Umbilical cord (tissue), 2 donors: Measurements from ENCODE around the gene CYB5R3. TPM values are rescaled to one million over a fixed set of nuclear protein-coding genes. Genes with fewer than 3 reads are reported as not detected.
"Not testable (repeated sequence)": the region's sequence is repeated elsewhere in the genome, so short reads cannot be mapped to it uniquely, and the experiment has no call there.

Source experiments
- DNase-seq: peaks from one replicate; pipeline ENCODE4 v3.0.0-alpha.2; 2015; ENCODE audit warnings: low spot score
- total RNA-seq: library from RNA; depleted of rRNA; stranded (reverse); fragments of >200 nt; gene quantifications from one replicate; pipeline ENCODE4 v1.2.3, GENCODE V29; 2014; ENCODE audit warnings: low replicate concordance; ENCODE audit not compliant: insufficient read depth

CYB5R3 gene
- total RNA-seq, 1 donor from 2014 or later = 43.8 TPM

GRCh38 chr22:42624551-42625106 lies 24.6 kb downstream of the CYB5R3 start:
- no peak for DNase-seq

GRCh38 chr22:42623756-42624441 lies 25.3 kb downstream of the CYB5R3 start:
- no peak for DNase-seq

DNA sequence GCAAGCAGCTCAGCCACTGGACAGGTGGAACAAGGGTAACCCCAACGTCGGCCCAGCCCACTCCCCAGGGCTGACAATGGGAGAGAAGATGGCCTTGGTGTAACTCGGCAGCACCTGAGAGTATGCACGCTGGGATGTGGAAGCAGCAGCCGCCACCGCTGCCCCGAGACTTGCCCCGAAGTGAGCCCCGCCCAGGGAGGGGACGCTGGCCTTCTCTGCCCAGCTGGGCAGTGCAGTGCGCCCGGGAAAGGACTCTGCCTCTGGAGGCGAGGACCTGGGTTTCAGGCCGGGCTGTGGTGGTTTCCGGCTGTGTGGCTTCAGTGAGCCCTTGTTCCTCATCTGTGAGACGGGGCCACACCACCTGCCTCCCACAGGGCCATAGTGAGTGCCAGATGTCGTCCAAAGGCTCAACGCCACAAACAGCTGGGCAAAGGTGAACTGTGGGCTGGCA lies 25.9 kb downstream of the CYB5R3 start:
- DNase-seq = no peak

DNA sequence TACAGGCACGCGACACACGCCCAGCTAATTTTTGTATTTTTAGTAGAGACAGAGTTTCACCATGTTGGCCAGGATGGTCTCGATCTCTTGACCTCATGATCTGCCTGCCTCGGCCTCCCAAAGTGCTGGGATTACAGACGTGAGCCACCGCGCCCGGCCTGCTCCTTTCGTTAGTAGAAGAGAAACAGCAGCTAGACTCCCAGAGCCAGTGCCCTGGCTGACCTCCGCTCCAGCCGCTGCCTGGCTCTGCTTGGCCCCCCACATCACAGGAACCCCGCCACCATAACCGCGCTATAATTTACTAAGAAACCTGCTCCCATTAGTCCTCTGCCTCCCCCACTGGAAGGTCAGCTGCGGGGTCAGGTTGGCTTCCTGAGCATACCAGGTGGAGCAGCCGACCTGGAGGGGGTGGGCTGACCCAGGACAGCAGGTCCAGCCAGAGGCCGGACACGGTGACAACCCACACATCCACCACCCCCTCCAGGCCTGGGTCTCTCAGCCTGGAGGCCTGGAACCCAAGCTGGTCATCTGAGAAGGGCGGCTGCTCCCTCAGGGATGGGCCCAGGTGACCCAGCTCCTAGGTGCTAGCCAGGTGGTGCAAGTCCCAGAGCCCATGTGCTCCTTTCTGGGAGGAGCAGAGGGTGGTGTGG lies 27.0 kb downstream of the CYB5R3 start:
- DNase-seq = no peak

GRCh38 chr22:42621505-42622002 lies 27.6 kb downstream of the CYB5R3 start:
- DNase-seq = peak; percentile 63

DNA sequence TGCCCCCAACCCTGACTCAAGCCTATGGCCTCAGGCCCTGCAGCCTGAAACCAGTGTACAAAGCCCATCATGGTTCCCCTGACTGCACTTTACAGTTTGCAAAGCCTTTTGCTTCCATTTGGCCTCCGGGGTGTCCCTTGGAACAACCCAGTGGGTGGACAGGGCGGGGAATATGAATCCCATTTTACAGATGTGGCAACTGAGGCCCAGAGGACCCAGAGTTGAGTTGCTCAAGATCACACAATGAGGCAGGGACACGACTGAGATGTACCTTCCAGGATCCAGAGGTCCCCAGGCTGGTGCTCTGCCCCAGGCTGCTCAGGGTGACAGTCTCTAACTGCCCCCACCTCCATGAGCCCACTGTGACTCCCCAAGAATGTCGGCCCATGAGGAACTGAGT lies 29.1 kb downstream of the CYB5R3 start:
- no peak for DNase-seq

DNA sequence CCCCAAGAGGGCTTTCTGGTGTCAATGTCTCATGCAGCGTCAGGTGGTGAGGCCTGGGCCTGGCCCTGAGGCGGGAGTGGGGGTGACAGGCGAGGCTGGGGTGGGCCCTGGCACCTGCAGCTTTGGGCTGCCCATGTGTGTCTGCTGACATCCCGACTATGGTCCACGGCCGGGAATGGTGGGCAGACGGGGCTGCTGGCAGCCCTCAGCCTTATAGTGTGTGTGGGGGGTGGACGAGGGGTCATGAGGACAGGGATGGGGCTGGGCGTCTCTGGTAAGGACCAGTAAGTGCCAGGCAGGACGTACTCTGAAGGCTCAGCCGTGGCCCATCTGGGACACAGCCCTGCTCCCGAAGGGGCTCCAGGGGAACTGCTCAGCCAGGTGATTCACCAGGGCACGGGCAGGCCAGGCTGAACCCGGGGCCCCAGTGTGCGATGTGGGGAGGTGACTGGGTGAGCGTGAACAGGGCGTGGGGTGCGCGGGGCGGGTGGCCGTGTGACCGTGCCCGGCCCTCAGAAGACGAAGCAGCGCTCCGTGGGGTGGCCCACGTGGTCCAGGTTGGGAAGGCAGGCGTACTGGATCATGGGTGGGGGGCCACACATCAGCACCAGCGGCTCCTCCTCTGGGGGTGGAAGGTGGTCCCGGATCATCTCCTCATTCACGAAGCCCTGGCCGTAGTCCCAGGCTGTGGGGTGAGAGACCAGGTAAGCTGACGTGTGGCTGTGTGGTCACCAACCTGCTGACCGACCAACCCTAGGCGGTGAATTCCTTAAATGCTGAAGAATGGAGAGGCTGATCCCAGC lies 29.7 kb downstream of the CYB5R3 start:
- no peak for DNase-seq

DNA sequence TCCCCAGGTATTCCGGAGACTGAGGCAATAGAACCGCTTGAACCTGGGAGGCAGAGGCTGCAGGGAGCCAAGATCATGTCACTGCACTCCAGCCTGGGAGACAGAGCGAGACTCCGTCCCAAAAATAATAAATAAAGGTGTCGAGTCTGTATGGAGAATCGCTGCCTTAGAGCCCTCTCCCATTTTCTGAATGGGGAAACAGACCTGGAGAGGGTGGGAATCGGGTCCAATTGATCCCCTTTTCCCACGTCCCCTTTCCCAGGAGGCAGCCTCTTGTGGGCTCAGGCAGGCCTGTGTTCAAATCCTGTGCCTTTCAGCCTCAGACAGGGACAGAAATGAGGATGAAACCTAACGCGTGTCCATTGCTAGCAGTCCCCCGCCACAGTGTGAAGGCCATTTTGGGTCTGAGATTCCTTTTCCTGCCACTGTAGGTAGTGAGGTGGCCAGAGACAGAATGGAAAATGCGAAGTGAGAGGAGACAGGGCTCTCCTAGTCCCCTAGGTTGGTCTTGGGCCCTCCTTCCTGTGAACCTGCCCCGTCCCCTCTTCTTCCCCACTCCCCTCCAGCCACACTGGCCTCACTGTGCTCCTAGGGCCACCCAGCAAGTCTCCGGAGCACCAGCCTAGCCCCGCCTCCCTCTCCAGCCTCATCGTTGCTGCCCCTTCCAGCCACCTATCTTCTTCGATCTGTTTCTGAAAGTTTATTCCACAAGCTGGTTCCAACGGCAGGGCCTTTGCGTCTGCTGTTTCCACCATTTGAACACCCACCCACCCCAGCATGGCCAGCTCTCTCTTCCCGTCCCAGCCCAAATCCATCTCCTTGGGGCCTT lies 31.8 kb downstream of the CYB5R3 start:
- no peak for DNase-seq

- not testable (repeated sequence) for DNase-seq
Observed at GRCh38 chr22:42615860-42616175, 33.4 kb downstream of the CYB5R3 start.

- DNase-seq = peak; percentile 99
Observed at GRCh38 chr22:42615092-42615859, 33.9 kb downstream of the CYB5R3 start.

DNA sequence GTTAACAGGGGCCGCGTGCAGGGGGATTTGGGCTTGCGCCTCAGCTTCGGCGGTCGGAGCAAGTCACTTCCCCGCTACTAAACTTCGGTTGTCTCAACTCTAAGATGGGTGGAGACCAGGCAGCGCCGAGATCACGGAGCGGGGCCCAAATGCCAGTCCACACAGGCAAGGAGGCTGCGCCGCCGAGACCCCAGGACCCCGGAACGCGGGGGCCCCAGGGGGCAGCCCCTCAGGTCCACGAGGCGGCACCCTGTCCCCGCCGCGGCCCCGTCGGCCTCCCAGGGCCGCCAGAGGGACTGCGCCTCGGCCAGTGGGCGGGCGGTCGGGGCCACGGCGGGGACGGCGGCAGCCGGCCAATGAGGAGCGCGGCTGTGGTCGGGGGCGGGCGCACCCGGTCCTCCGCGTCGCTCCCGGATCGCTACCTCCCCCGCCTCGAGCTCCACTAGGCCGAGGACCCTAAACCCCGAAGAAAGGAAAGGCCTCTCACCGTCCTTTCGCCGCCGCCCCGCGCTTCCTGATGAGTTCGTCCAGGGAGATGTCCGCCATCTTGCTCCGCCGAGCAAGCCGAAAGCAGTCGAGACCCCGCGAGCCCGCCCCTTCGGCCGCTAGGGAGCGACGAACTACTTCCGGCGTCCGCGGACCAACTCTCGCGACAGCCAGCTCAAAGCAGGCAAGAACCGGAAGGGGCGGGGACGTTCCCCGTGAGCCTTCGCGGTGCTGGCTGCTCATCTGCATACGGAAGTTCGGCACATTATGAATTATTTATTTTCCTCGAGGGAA lies 34.7 kb downstream of the CYB5R3 start, which contains the start of gene POLDIP3:
Gene POLDIP3 (minus strand): TSS at position 572 of the 780 bp plus-strand sequence. CDS start 26 bp downstream, at position 546.
- DNase-seq = peak; percentile 99

- DNase-seq = no peak
Observed at GRCh38 chr22:42613872-42614301, 35.3 kb downstream of the CYB5R3 start.

- DNase-seq = no peak
Observed at GRCh38 chr22:42612336-42612735, 36.9 kb downstream of the CYB5R3 start.

- DNase-seq = no peak
Observed at GRCh38 chr22:42611051-42611450, 38.1 kb downstream of the CYB5R3 start.

GRCh38 chr22:42610186-42610585 lies 39.0 kb downstream of the CYB5R3 start:
- no peak for DNase-seq

DNA sequence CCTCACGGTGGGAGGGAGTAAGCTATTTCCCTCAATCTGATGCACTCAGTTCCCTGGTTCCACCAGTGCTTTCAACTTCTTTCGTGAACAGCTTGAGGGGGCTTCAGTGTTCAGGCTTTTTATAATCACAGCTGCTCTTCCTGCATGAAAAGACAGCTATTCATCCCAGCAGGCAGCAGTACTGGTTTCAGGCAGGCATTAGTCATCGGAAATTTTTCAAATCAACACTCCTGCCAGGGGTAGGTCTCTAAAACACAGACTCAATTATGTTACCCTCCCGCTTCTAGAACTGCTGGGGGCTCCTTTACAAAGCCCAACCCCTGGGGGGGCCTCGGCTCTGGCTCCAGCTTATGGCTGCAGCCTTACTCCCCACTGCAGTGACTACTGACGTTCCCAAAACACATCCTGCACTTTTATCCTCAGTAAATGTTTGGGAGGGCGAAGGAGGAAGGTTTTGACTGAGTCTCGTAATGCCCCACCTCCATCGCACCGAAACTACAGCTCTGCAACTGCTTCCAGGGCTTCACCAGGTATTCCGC lies 40.3 kb downstream of the CYB5R3 start:
- DNase-seq = no peak

- no peak for DNase-seq
Observed at GRCh38 chr22:42608136-42608822, 40.9 kb downstream of the CYB5R3 start.

- not testable (repeated sequence) for DNase-seq
Observed at GRCh38 chr22:42607641-42608040, 41.6 kb downstream of the CYB5R3 start.

- no peak for DNase-seq
Observed at GRCh38 chr22:42604403-42604802, 44.8 kb downstream of the CYB5R3 start.
